Hepatocyte (in vitro differentiated cells): Measurements from ENCODE around the gene DLL1. TPM values are rescaled to one million over a fixed set of nuclear protein-coding genes. Genes with fewer than 3 reads are reported as not detected.

Source experiments
- DNase-seq: peaks from one replicate; pipeline ENCODE4 v3.0.0-alpha.2; 2016; ENCODE audit warnings: low spot score
- H2AFZ ChIP-seq: fragments of 200-600 bp; sonication (generic); 2 replicates; pipeline ENCODE4 v1.6.0; 2016; ENCODE audit warnings: antibody characterized with exemption, mild to moderate bottlenecking
- H3K27ac ChIP-seq: fragments of 200-600 bp; sonication (generic); 2 replicates; pipeline ENCODE4 v1.5.1; 2016; ENCODE audit warnings: mild to moderate bottlenecking
- H3K27me3 ChIP-seq: fragments of 200-600 bp; sonication (generic); 2 replicates; pipeline ENCODE4 v1.6.1; 2016
- H3K36me3 ChIP-seq: fragments of 200-600 bp; sonication (generic); replicated peaks from 2 replicates; pipeline ENCODE4 v1.5.1; 2016; ENCODE audit warnings: low read depth; ENCODE audit not compliant: insufficient read depth
- H3K4me1 ChIP-seq: fragments of 200-600 bp; sonication (generic); 2 replicates; pipeline ENCODE4 v1.5.1; 2016; ENCODE audit warnings: mild to moderate bottlenecking, moderate library complexity; ENCODE audit not compliant: insufficient read depth
- H3K4me2 ChIP-seq: fragments of 200-600 bp; sonication (generic); 2 replicates; pipeline ENCODE4 v1.6.0; 2016
- H3K4me3 ChIP-seq: fragments of 200-600 bp; sonication (generic); 2 replicates; pipeline ENCODE4 v1.5.1; 2016; ENCODE audit warnings: mild to moderate bottlenecking
- H3K79me2 ChIP-seq: fragments of 200-600 bp; sonication (generic); 2 replicates; pipeline ENCODE4 v1.6.0; 2017; ENCODE audit warnings: mild to moderate bottlenecking
- H3K9me2 ChIP-seq: fragments of 200-600 bp; sonication (generic); replicated peaks from 2 replicates; pipeline ENCODE4 v1.6.0; 2017; ENCODE audit warnings: mild to moderate bottlenecking; ENCODE audit not compliant: insufficient read depth
- H3K9me3 ChIP-seq: fragments of 200-600 bp; sonication (generic); 2 replicates; pipeline ENCODE4 v1.5.1; 2016; ENCODE audit warnings: low read depth, mild to moderate bottlenecking
- H4K20me1 ChIP-seq: fragments of 200-600 bp; sonication (generic); 2 replicates; pipeline ENCODE4 v1.6.0; 2016; ENCODE audit warnings: mild to moderate bottlenecking; ENCODE audit not compliant: insufficient read depth, poor library complexity, severe bottlenecking
- EZH2 ChIP-seq: fragments of 200-600 bp; sonication (generic); IDR thresholded peaks from 2 replicates; pipeline ENCODE4 v1.6.1; 2016; ENCODE audit warnings: antibody characterized with exemption, mild to moderate bottlenecking, borderline replicate concordance
- EZH2phosphoT487 ChIP-seq: fragments of 200-600 bp; sonication (generic); IDR thresholded peaks from one replicate; pipeline ENCODE4 v1.6.1; 2018; ENCODE audit warnings: antibody characterized with exemption, mild to moderate bottlenecking, low read depth, moderate library complexity; ENCODE audit not compliant: unreplicated experiment, severe bottlenecking
- WGBS: methylation state at CpG from one replicate; pipeline ENCODE4 v1.1.6; 2016; ENCODE audit warnings: low lambda C conversion rate; ENCODE audit errors: missing lambda C conversion rate; 5-methylcytosine and 5-hydroxymethylcytosine counted together
- polyA plus RNA-seq: library from polyadenylated mRNA; unstranded; fragments of >200 nt; fragmentation: Nextera tagmentation; extraction: Ambion mirVana; gene quantifications from 2 replicates; pipeline ENCODE4 v1.2.1, GENCODE V29; 2016
- total RNA-seq: library from RNA; depleted of rRNA; stranded (reverse); fragments of >200 nt; gene quantifications from 2 replicates; pipeline ENCODE4 v1.2.3, GENCODE V29; 2014
- TF ChIP-seq, protein P1 (sequence below): fragments of 200-600 bp; sonication (generic); IDR thresholded peaks from 2 replicates; pipeline ENCODE4 v1.5.1; 2016; ENCODE audit warnings: antibody characterized with exemption, mild to moderate bottlenecking; ENCODE audit not compliant: poor library complexity

Gene DLL1
- total and polyA plus RNA-seq, 2 experiments from 2014 or later, result 3.1 to 3.3 TPM

DNA sequence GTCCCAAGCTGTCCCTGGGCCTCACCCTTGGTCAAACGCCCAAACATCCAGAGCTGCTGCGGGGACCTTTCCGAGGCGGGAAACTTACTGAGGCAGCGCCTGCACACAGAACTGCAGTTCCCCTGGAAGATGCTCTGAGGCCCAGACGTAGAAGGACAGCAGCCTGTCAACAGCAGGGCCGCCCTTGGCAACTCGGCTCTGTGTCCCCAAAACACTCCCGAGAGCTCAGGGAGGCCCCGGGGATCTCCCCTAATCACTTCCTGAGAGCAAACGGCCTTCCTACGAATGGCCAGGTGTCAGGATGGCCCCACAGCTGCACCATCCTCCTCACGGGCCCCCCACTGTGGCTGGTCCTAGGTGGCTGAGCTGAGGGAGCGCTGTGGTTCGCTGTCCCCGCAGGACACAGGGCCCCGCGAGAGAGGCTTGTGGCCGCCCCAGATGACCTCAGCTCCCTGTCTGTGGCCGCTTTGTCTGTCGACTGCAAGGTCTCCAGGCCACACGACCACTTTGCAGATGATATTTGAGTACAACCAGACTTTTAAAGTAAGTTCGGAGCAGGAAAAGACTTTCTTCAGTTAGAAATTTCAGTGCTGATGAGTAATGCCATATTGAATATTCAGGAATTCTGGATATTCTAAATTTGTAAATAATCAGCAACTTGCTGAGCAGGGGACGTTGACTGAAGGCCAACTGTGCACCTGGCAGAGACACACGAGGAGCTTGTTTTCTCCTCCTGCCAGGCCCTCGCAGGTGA is 46.0 kb downstream of the DLL1 start:
- no peak overlapping the region for H3K4me3 ChIP-seq
- no peaks in the 10 kb centered on the region for H3K36me3 ChIP-seq
- H3K4me1 ChIP-seq, result peaks cover 6% of the 10 kb centered on the region
- WGBS, result 81% methylated on average over 25 of the region's 26 CpGs
- H3K9me3 ChIP-seq, result no peaks in the 10 kb centered on the region
- no peaks in the 10 kb centered on the region for H3K9me2 ChIP-seq
- no peak overlapping the region for H2AFZ ChIP-seq
- H3K27me3 ChIP-seq, result no peaks in the 10 kb centered on the region
- H3K79me2 ChIP-seq, result no peaks in the 10 kb centered on the region
- H4K20me1 ChIP-seq, result no peaks in the 10 kb centered on the region
- no peak overlapping the region for H3K27ac ChIP-seq
- TF ChIP-seq EZH2phosphoT487, result no peak
- no peak for TF ChIP-seq EZH2
- TF ChIP-seq, protein P1, sequence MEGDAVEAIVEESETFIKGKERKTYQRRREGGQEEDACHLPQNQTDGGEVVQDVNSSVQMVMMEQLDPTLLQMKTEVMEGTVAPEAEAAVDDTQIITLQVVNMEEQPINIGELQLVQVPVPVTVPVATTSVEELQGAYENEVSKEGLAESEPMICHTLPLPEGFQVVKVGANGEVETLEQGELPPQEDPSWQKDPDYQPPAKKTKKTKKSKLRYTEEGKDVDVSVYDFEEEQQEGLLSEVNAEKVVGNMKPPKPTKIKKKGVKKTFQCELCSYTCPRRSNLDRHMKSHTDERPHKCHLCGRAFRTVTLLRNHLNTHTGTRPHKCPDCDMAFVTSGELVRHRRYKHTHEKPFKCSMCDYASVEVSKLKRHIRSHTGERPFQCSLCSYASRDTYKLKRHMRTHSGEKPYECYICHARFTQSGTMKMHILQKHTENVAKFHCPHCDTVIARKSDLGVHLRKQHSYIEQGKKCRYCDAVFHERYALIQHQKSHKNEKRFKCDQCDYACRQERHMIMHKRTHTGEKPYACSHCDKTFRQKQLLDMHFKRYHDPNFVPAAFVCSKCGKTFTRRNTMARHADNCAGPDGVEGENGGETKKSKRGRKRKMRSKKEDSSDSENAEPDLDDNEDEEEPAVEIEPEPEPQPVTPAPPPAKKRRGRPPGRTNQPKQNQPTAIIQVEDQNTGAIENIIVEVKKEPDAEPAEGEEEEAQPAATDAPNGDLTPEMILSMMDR, result no peak
- no peak for DNase-seq
- H3K4me2 ChIP-seq, result no peak overlapping the region

GRCh38 chr6:170243791-170244291 is 47.0 kb downstream of the DLL1 start:
- Histone ChIP-seq H2AFZ (no peak overlapping the region), H4K20me1 (no peaks in the 10 kb centered on the region), H3K79me2 (no peaks in the 10 kb centered on the region), H3K27ac (no peak overlapping the region), H3K36me3 (no peaks in the 10 kb centered on the region), H3K4me3 (no peak overlapping the region), H3K9me2 (no peaks in the 10 kb centered on the region), H3K9me3 (no peaks in the 10 kb centered on the region), H3K4me2 (no peak overlapping the region), H3K27me3 (no peaks in the 10 kb centered on the region), H3K4me1 (peaks cover 6% of the 10 kb centered on the region)
- no peak for DNase-seq
- 61% methylated on average over 21 of the region's 21 CpGs for WGBS
- TF ChIP-seq EZH2phosphoT487, result no peak
- TF ChIP-seq EZH2, result no peak
- TF ChIP-seq, protein P1, result no peak

DNA sequence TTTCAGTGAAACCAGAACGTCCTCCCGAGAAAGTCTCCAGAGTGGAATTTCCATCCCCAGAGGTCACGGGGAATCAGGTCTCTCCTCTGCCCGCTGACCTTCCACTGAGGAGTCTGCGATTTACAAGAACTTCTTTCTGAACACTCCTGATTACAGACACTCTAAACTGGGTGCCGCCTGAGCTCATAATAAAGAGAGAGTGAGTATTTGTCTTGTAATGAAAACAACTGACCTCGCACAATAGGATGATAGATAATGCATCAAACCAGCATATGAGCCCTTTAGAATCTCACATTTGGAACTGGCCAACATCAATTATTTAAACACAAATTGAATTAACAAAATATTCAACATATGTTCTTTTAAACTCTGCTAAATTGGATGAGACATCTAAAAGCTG is 47.5 kb downstream of the DLL1 start:
- H3K79me2 ChIP-seq, result no peaks in the 10 kb centered on the region
- no peak for DNase-seq
- H3K4me3 ChIP-seq, result no peak overlapping the region
- WGBS, result 81% methylated on average over 7 of the region's 7 CpGs
- no peak overlapping the region for H3K27ac ChIP-seq
- H4K20me1 ChIP-seq, result no peaks in the 10 kb centered on the region
- H3K27me3 ChIP-seq, result no peaks in the 10 kb centered on the region
- no peak overlapping the region for H2AFZ ChIP-seq
- no peaks in the 10 kb centered on the region for H3K9me3 ChIP-seq
- no peaks in the 10 kb centered on the region for H3K9me2 ChIP-seq
- H3K36me3 ChIP-seq, result no peaks in the 10 kb centered on the region
- no peak overlapping the region for H3K4me2 ChIP-seq
- H3K4me1 ChIP-seq, result peaks cover 6% of the 10 kb centered on the region
- TF ChIP-seq EZH2 (no peak), EZH2phosphoT487 (no peak)
- TF ChIP-seq, protein P1, result no peak
